NCI-H2107 treated with DMSO at 0.1 percent for 48 hours (cell line): Measurements from ENCODE around the gene AHI1.

Experiments used
- DNase-seq: peaks from one replicate; lab custom pipeline; 2025; ENCODE audit not compliant: unreplicated experiment; lab: John Stamatoyannopoulos, UW

Gene AHI1

GRCh38 chr6:135464634-135465033 lies 32.9 kb downstream of the AHI1 start:
- no peak for DNase-seq

GRCh38 chr6:135461208-135461607 lies 36.3 kb downstream of the AHI1 start:
- DNase-seq: no peak

GRCh38 chr6:135458051-135458450 lies 39.5 kb downstream of the AHI1 start:
- no peak for DNase-seq

- peak; percentile 34 for DNase-seq
These were observed 45.8 kb downstream of the AHI1 start for GRCh38 chr6:135451617-135452190.

- DNase-seq: no peak
These were observed 48.3 kb downstream of the AHI1 start for GRCh38 chr6:135449246-135449645.

- DNase-seq: no peak
These were observed 57.3 kb downstream of the AHI1 start for GRCh38 chr6:135440087-135440792.

- no peak for DNase-seq
These were observed 58.0 kb downstream of the AHI1 start for GRCh38 chr6:135439549-135439948.

- peak; percentile 74 for DNase-seq
These were observed 58.5 kb downstream of the AHI1 start for GRCh38 chr6:135438907-135439535.

GRCh38 chr6:135434991-135435390 lies 62.5 kb downstream of the AHI1 start:
- DNase-seq: no peak

GRCh38 chr6:135434095-135434494 lies 63.4 kb downstream of the AHI1 start:
- no peak for DNase-seq

GRCh38 chr6:135428078-135428477 lies 69.5 kb downstream of the AHI1 start:
- DNase-seq: no peak

GRCh38 chr6:135426833-135427232 lies 70.7 kb downstream of the AHI1 start:
- no peak for DNase-seq

- DNase-seq: no peak
These were observed 73.2 kb downstream of the AHI1 start for GRCh38 chr6:135424385-135424784.

GRCh38 chr6:135423649-135424128 lies 73.9 kb downstream of the AHI1 start:
- DNase-seq: peak; percentile 62

- no peak for DNase-seq
These were observed 78.4 kb downstream of the AHI1 start for GRCh38 chr6:135419162-135419561.

- DNase-seq: no peak
These were observed 79.3 kb downstream of the AHI1 start for GRCh38 chr6:135418040-135418760.

GRCh38 chr6:135412761-135413160 lies 84.8 kb downstream of the AHI1 start:
- DNase-seq: no peak

- no peak for DNase-seq
These were observed 85.7 kb downstream of the AHI1 start for GRCh38 chr6:135411849-135412248.

- DNase-seq: no peak
These were observed 86.2 kb downstream of the AHI1 start for GRCh38 chr6:135411339-135411738.

GRCh38 chr6:135410856-135411255 lies 86.7 kb downstream of the AHI1 start:
- DNase-seq: no peak

- no peak for DNase-seq
These were observed 94.0 kb downstream of the AHI1 start for GRCh38 chr6:135403584-135403983.

- DNase-seq: no peak
These were observed 95.2 kb downstream of the AHI1 start for GRCh38 chr6:135402311-135402710.
